Stimulated activated CD4-positive, alpha-beta T cell treated with anti-CD3 and anti-CD28 coated beads, Interleukin-4, amount 100 ng/mL, for 48 hours (primary cell): ENCODE results near the gene NME4.
"Not testable (repeated sequence)": the region's sequence is repeated elsewhere in the genome, so short reads cannot be mapped to it uniquely, and the experiment has no call there.

Source experiments
- DNase-seq, 2 donors: peaks; one replicate each; pipeline ENCODE4 v3.0.0-alpha.2; 2020; ENCODE audit warnings: low read depth in 2 of 2

Gene NME4

DNA sequence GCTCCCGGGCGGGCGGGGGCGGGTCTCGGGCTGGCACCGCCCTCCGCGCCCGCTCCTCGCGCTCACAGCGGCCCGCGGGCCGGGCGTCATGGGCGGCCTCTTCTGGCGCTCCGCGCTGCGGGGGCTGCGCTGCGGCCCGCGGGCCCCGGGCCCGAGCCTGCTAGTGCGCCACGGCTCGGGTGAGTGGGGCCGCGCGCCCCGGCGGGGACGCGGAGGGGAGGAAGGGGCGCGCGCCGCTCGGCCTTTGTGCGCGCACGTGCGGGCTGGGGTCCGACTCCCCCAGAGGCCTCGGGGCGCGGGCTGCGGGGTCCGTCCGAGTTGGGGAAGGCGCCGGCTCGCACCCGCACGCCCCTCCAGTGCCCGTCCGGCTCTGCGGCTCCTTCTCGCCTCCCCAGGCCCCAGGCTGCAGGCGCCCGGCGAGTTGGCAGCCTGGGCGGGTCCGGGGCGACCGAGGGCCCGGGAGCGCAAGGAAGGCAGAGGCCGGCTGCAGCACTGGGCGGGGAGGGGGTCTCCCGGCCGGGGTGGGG, at the start of gene NME4:
NME4 (plus strand) TSS at position 65 of the 527 bp plus-strand sequence; CDS start at position 89, 24 bp downstream.
- DNase-seq = no peak

DNA sequence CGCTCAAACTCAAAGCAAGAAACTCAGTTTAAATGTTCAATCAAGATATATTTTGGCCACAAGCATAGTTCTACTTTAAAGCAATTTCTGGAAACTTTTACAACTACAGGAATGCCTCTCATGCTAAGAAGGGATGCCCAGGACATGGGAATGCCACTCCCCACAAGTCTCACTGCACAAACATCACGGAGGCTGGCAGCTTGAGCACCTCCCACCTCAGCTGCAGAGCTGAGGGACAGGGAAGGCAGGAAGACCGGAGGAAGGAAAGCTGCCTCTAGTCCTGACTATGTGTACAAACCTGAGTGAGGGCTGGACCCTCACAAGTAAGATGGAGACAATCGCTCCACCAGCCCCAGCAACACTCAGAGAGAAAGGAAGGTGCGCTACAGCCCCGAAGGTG, 49.8 kb upstream of the NME4 start:
- DNase-seq = no peak

DNA sequence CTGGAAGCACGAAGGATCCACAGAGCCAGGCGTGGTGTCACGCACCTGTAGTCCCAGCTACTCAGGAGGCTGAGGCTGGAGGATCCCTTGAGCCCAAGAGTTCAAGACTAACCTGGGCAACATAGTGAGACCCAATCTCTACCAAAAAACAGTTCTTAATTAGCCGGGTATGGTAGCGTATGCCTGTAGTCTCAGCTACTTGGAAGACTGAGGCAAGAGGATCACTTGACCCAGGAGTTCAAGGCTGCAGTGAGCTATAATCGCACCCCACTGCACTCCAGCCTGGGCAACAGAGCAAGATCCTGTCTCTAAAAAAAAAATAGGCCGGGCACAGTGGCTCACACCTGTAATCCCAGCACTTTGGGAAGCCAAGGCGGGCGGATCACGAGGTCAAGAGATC, 48.5 kb upstream of the NME4 start:
- DNase-seq = not testable (repeated sequence)

DNA sequence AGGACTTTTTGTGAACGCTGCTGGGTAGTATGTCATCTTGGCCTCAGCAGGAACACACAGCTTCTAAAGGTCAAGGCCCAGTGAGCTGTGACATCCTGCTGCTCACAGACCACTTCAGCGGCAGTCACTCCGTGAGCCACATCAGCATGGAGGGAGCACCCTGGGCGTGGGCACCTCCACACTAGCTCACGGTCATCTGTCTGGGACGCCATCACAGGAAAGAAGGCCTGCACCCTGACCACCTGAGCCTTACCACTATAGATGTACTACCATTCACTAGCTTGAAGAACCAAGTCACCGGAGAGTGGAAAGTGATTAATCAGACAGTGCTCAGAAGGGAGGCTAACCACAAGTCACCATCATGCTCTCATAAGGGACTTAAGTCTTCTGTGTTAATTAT, 47.8 kb upstream of the NME4 start:
- DNase-seq = no peak

DNA sequence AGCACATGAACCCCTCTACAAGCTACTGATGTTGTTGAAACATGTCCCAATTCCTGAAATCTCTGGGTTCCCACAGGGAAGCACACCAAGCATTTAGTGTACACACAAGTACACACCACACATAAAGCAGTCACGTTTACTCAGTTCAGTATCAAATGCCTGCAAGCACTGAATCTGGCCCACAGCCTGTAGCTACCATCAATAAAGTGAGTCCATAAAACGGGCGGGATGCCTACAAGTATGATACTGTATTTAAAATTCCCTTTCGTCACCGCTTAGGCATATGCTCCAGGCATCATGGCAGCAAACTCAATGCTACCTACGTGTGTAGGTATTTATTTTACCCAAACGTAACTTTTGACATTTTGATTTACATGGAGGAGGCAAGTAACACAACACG, 46.8 kb upstream of the NME4 start:
- DNase-seq = no peak

DNA sequence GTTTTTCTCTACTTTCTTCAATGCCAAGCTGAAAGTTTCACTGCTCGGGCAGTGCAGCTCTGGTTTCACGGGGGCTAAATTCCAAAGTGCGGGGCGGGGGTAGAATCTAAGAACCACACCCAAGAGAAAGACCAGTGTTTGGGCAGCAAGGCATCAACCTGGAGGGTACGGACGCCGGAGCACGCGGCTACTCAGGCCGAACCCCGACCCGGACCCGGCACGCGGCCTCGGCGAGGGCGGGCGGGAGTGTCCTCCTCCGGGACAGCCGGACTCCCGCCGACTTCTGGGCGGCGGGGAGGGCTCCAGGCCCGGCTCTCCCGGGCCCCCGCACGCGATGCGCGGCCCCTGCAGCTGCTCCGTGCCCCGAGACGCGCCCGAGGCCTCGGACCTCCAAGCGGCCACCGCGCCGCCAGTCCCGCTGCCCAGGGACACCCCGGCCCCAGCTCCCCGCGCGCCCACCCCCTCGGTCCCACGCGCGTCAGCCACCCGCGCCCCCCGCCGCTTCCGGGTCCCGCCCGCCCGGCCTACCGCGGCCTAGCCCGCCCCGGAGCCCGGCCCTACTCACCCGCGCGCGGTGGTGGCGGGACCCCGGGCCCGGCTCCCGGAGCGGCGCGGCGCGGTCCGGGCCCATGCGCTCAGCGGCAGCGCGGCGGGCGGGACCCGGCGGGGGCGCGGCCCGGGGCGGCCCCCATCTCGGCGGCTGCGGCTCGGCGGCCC, 45.0 kb upstream of the NME4 start:
- DNase-seq = no peak

DNA sequence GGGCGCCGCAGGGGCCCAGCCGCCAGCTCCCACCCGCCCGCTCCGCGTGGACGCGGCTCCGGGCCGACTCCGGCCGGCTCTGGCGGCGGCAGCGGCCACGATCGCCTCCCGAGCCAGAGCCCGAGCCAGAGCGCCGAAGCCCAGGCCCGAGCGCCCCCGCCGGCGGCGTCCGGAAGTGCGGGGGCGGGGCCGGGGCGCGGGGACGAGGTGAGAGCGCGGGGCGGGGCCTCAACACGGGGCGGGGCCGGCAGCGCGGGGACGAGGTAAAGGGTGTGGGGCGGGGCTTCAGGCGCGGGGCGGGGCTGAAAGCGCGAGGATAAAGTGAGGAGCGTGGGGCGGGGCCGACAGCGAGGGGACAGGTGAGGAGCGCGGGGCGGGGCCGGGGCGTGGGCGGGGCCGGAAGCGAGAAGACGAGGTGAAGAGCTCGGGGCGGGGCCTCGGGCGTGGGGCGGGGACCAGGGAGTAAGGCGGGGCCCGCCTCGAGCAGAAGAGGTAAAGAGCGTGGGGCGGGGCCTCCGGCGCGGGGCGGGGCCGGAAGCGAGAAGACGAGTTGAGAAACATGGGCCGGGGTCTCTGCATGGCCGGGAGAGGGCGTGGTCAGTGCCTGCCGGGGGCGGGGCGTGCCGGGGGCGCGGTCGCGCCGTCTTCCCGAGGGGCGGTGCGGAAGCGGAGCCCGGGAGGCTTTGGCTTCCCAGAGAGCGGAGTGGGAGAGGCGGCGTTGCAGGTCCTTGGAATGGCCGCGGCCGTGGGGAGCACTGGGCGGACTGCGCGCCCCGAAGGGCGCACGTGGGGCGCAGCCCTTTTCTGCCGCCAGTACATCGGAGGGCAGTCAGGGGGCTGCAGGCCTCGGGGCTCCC, 44.2 kb upstream of the NME4 start, which contains the start of gene AXIN1:
AXIN1 (minus strand) TSS at position 177 of the 857 bp plus-strand sequence. CDS start 5,698 bp downstream, outside the sequence.
- peak; percentile 100 for DNase-seq

DNA sequence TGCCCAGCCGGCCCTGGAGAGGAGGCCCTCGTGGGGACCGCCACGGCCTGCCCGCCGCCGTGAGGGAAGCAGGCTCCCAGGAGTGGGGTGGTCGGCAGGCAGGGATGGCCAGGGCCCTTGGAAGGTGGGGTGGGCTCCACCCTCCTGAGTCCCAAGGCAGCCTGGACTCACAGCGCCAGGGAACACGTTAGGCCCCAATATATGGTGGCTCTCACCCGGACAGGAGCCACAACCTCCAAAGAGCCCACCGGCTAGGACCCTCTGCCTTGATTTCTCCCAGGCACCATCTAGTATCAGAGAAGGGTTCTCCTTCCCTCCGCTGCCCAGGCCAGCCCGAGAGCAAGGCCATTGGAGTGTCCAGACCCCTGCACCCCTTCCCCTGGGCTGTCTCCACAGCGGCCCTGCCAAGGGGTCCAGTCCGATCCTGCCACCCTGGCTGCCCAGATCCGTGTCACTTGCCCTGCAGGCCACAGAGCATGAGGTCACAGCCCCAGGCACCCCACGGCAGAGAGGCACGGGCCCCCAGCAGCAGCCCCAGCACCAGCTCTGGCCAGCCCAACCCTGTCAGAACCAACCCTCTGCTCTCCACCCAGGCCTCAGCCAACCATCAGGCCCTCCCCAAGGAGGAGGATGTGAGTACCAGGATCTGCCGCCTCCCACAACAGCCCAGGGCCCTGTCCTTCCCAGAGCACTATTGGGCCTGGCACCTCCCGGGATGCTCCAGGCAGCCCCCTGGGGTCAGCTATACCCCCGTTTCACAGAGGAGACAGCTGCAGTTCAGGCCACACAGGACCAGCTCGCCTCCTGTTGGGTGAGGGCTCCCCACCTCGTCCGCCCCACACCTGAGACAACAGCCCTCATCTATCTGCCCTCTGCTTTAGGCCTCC, 43.4 kb upstream of the NME4 start:
- DNase-seq = no peak

DNA sequence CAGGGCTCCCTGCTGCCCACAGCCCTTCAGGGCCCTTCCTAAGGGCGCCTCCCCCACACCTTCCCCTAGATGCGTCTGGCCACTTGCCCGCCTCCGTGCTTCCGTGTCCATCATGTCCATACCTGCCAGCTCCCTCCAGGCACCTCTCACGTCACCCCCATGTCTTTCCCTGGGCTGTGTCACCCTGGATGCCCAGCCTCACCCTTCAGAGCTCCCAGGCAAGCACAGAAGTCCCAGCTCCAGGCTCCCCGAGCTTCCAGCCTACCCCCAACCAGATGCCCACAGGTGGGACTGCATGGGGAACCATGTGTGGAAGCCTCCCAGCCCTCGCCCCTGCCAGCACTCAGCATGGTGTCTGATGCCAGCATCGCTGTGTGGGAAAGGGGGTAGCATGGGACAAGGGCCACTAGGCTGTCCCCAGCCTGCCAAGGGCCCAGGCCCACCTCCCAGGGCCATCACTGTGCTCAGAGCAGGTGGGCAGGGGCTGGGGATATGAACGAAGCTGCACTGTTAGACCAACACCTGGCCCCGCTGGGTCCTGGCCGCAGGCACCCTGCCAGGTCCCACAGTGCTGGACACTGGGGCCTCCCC, 42.6 kb upstream of the NME4 start:
- DNase-seq = no peak

DNA sequence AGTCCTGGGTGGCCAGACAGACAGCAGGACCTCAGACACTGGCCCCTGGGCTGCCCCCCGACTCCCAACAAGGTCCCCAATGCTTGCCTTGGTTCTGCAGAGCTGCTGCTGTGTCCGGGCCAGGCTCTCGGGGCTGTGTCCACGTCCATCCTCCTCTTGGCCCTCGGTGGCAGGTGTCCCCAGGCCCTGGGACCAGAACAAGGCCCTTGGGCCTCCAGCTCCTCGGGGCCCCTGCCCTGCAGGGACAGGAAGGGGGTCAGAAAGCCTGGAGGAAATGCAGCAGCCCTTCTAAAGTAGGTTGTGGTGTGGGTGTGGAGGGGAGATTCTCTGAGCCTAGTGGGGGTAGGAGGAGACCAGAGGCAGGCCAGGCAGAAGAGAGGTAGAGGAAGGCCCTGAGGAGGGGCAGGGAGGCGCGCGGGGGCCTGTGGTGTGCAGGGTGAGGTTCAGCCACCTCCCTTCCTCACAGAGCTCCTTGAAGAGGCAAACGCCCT, 42.0 kb upstream of the NME4 start:
- no peak for DNase-seq

DNA sequence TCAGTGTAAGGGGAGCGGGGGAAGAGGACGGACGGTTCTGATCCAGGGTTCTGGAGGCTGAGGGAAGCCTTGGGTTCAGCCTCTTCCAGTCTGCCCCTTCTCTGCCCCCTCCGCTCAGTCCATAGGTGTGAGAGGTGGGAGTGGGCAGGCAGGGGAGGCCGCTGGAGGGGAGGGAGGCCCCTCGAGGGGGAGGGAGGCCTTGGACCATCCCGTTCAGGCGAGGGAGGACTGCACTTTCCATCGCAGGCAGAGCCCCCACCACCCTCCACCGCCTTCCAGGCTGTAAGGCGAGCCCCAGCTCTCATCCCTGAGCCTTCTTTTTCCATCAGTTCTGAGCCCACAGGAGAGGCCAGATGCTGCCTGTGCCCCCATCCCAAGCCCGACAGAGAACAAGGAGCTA, 40.3 kb upstream of the NME4 start:
- DNase-seq = no peak

DNA sequence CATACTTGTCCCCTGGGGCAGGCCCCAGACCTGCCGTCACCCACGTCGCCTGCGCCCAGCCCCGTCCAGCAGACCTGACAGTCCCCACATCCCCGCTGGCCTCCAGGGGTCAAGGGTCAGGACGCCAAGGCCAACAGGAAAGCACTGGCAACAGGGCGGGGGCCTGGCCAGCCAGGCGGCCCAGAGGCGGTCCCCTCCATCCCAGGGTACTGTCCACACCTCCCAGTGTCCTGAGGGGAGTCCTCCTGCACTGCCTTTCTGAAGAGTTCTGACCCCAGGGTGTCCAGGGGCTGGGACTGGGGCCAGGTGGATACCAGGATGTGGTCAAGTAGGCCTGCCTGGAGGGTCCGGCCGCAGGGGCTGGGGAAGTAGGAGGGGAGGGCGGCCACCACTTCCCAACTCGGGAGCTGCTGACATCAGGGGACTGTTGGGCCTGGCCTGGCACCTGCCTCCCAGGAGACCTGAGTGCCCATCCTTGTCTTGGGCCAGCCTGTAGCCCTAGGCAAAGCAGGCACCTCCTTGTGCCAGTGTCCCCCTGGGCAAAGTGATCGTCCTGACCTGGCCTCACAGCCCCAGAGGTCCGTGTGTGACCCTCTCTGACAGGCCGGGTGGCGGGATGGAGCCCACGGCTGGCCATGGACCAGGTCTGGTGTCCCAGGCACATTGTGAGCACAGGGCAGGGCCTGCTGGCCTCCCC, 37.8 kb upstream of the NME4 start:
- DNase-seq = no peak

DNA sequence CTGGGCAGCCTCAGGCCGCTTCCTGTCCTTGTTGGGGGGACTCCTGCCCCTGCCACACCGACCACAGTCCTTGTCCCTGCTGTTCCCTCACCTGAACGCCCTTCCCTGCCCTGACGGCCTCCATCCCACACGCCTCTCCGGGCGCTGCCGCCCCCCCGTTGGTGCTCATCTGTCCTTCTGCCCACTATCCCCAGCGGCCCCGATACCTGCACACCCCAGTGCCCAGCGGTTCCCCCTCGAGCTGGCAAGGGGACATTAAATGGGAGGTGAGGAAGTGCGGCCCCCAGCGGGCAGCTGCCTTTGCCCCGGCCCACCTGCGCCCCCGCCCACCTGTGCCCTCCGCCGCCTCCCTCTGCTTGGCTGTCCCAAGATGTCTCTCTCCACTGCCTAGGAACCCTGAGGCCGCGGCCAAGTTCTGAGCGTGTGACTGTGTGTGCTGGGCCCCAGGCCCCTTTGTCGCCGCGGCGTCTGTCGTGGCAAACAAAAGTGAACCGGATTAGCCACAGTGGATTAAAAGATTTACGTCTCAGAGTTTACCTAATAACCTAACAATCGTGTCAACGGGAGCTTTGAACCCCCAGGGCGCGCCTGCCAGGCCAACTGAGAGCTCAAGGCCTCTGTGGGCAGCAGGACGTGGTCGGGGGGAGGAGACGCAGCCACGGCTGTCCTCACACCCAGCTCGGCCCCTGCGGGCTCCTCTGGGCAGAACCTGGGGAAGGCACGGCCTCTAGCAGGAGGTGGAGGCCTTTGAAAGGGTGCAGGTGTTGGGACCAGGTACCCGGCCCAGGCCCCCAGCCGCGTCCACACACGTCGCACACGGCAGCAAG, 36.9 kb upstream of the NME4 start:
- no peak for DNase-seq

DNA sequence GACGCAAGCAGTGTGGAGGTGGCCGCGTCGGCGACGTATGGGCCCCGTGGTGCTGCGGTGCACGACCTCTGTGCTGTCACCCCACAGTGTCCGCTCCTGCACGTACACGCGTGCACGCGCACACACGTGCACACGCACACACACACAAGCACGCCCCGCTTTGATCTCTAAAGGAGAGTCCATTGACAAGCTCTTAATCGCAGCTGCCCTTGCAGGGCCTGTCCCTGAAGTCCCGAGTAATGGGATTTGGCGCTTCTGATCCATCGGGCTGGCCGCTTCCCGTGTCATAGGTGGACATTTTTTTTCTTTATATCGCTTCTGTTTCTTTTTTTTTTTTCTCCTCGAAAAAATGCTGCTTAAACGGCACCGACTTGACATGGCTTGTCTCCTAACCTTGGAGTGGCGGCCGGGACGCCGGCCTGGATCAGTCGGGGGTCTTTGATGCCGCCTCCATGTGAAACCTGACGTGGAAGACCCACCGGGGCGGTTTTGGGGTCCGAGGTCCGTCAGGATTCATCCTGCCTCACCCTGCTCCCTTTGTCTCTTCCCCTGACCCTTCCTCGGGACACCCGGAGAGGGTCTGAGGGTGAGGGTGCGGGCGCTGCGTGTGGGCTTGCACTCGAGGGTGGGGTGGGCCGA, 36.2 kb upstream of the NME4 start:
- no peak for DNase-seq

DNA sequence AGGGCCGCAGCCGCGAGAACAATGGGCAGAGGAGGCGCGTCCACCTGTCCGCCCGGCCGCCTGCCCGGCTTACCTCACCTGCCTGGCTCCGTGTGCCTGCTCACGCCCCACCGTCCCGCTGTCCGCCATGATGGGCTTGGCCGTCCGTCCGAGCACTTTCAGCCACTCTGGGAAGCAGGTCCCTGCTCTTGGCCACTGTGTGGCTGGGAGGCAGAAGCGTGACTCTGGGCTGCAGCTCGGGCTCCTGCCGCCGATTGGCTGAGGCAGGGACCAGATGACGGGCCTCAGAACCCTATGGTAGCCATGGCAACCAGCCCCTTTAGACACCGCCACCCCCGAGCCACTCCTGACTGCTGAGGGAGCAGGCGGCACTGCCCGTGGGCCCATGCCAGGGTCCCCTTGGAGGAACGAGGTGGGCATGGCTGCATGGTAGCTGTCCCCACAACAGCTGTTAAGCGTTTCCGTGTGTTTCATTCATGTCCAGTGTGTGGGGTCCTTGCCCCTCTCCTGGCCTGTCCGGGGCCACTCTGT, 35.6 kb upstream of the NME4 start:
- no peak for DNase-seq

DNA sequence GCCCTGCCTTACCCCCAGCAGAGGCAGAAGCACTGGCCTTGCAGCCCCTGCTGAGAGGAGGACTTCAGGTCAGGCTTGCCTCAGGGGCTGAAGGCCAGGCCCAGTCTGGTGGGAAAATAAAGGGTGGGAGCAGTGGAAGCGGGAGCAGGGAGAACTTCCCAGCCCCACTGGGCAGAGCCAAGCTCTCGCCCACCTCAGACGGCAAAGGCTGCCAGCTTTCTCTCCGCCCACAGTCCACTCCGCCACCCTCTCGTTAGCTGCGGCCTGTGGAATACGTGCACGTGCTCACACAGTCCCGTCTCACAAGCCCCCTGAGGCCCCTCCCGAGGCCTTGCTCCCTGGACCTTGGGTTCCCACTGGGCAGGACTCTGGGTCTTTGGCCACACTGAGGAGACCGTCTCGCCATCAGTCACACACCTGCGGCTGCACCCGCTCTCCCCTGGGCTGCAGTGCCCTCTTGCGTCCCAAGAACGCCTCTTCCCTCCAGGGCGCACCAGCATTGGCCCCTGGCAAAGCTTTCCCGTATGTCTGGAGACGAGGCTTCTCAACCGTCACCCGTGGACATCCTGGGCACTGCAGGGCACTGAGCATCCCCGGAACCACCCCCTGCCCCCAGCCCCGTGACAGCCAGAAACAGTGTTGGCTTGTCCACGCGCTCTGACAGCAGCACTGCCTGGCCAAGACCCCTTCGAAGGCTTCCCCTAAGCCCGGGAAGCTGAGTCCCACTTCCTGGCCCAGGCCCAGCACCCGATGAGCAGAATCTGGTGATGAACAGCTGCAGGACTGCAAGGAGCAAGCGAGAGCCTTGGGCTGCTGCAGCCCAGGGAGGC, 34.9 kb upstream of the NME4 start:
- DNase-seq = peak; percentile 66 to 71

DNA sequence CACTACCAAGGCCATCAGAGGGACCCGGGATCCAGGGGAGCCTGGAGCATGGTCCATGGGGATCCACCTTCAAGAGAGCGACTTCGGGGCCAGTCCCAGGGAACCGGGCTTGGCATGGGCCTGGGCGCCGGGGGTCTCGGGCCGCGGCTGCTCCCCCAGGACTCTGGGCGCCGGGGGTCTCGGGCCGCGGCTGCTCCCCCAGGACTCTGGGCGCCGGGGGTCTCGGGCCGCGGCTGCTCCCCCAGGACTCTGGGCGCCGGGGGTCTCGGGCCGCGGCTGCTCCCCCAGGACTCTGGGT, 34.3 kb upstream of the NME4 start:
- DNase-seq = not testable (repeated sequence)

DNA sequence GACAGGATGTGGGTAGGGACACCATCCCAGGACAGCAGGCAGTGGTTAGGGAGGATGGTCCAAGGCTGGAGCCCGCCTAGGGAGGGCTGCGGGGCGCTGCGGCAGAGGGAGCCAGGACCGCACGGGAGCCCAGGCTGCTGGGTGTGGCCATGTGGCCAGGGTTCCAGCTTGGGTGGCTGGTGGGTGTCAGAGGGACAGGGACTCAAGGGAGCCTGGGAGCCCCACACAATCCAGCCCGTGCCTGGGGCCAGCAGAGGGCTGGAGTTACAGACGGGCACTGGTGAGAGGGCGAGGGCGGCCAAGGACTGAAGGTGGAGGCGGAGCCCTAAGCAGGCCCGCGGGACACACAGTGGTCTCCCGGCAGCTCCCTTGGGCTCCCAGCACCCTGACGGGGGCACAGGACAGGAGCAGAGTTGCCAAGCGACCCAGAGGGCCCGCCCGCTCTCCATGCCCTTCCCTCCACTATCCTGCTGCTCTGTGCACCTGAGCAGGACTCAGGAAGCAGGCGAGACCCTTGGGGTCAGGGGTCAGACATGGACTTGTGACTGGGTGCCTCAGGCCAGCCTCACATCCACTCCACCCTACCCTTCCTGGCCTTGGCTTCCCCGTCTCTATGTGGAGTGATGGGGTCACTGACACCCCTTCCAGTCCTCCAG, 33.8 kb upstream of the NME4 start:
- DNase-seq = no peak
